H9 (cell line): ENCODE results near the gene PRSS2. TPM values are rescaled to one million over a fixed set of nuclear protein-coding genes. Genes with fewer than 3 reads are reported as not detected.

Experiments
- DNase-seq: peaks from one replicate; pipeline ENCODE4 v3.0.0-alpha.2; 2017
- H2AFZ ChIP-seq: one replicate; pipeline ENCODE4 v1.6.1; 2013; ENCODE audit warnings: mild to moderate bottlenecking, low read length, control low read depth, moderate library complexity
- H2AK5ac ChIP-seq: 2 replicates; pipeline ENCODE4 v1.6.1; 2013; ENCODE audit warnings: low read length, control low read depth, mixed read lengths; ENCODE audit not compliant: insufficient read length
- H2BK120ac ChIP-seq: one replicate; pipeline ENCODE4 v1.6.1; 2013; ENCODE audit warnings: low read depth, mild to moderate bottlenecking, low read length, control low read depth, inconsistent platforms; ENCODE audit not compliant: poor library complexity, severe bottlenecking
- H2BK12ac ChIP-seq: 2 replicates; pipeline ENCODE4 v1.6.1; 2013; ENCODE audit warnings: low read length, control low read depth, mixed read lengths, low read depth; ENCODE audit not compliant: insufficient read length
- H2BK15ac ChIP-seq: 2 replicates; pipeline ENCODE4 v1.6.1; 2013; ENCODE audit warnings: low read depth, low read length, control low read depth
- H2BK20ac ChIP-seq: one replicate; pipeline ENCODE4 v1.6.1; 2013; ENCODE audit warnings: low read depth, mild to moderate bottlenecking, low read length, control low read depth, inconsistent platforms; ENCODE audit not compliant: poor library complexity, severe bottlenecking
- H2BK5ac ChIP-seq: 2 replicates; pipeline ENCODE4 v1.6.1; 2013; ENCODE audit warnings: low read length, control low read depth, mixed read lengths; ENCODE audit not compliant: insufficient read length
- H3K14ac ChIP-seq: 2 replicates; pipeline ENCODE4 v1.6.1; 2013; ENCODE audit warnings: low read length, control low read depth; ENCODE audit not compliant: insufficient read depth
- H3K18ac ChIP-seq: 2 replicates; pipeline ENCODE4 v1.6.1; 2013; ENCODE audit warnings: low read depth, mild to moderate bottlenecking, mixed read lengths, low read length, control low read depth; ENCODE audit not compliant: insufficient read length
- H3K23ac ChIP-seq: 2 replicates; pipeline ENCODE4 v1.6.1; 2013; ENCODE audit warnings: low read length, control low read depth, mixed read lengths, low read depth; ENCODE audit not compliant: insufficient read length
- H3K23me2 ChIP-seq: 2 replicates; pipeline ENCODE4 v1.6.1; 2013; ENCODE audit warnings: low read depth, mild to moderate bottlenecking, mixed read lengths, low read length, control low read depth; ENCODE audit not compliant: insufficient read length, poor library complexity, severe bottlenecking
- H3K27ac ChIP-seq: 2 replicates; pipeline ENCODE4 v1.5.1; 2013; ENCODE audit warnings: low read length, control low read depth, mixed read lengths, low read depth; ENCODE audit not compliant: insufficient read length
- H3K27me3 ChIP-seq: 2 replicates; pipeline ENCODE4 v1.6.1; 2013; ENCODE audit warnings: low read length, control low read depth, inconsistent platforms; ENCODE audit not compliant: insufficient read depth
- H3K4ac ChIP-seq: 2 replicates; pipeline ENCODE4 v1.6.1; 2013; ENCODE audit warnings: low read depth, mild to moderate bottlenecking, control low read depth, inconsistent platforms, low read length, moderate library complexity
- H3K4me1 ChIP-seq: 2 replicates; pipeline ENCODE4 v1.6.1; 2013; ENCODE audit warnings: low read length, control low read depth, inconsistent platforms; ENCODE audit not compliant: insufficient read depth
- H3K4me2 ChIP-seq: 2 replicates; pipeline ENCODE4 v1.6.1; 2013; ENCODE audit warnings: low read length, control low read depth, mixed read lengths; ENCODE audit not compliant: insufficient read length, insufficient read depth
- H3K56ac ChIP-seq: 2 replicates; pipeline ENCODE4 v1.6.1; 2013; ENCODE audit warnings: low read depth, mild to moderate bottlenecking, mixed read lengths, low read length, control low read depth; ENCODE audit not compliant: insufficient read length
- H3K79me1 ChIP-seq: 2 replicates; pipeline ENCODE4 v1.6.1; 2013; ENCODE audit warnings: low read depth, mild to moderate bottlenecking, moderate library complexity, low read length, control low read depth, inconsistent platforms; ENCODE audit not compliant: insufficient read depth, poor library complexity, severe bottlenecking
- H3K79me2 ChIP-seq: 2 replicates; pipeline ENCODE4 v1.6.1; 2013; ENCODE audit warnings: low read length, control low read depth, inconsistent platforms; ENCODE audit not compliant: insufficient read depth
- H3K9ac ChIP-seq: 2 replicates; pipeline ENCODE4 v1.6.1; 2013; ENCODE audit warnings: low read length, control low read depth, mixed read lengths; ENCODE audit not compliant: insufficient read length; ENCODE audit errors: extremely low read depth
- H3K9me3 ChIP-seq: one replicate; pipeline ENCODE4 v1.6.1; 2013; ENCODE audit warnings: low read depth, low read length, inconsistent platforms; ENCODE audit not compliant: control insufficient read depth
- H3T11ph ChIP-seq: one replicate; pipeline ENCODE4 v1.6.1; 2013; ENCODE audit warnings: mild to moderate bottlenecking, low read length, control low read depth, inconsistent platforms
- H4K20me1 ChIP-seq: one replicate; pipeline ENCODE4 v1.6.1; 2013; ENCODE audit not compliant: control insufficient read depth, insufficient read length, insufficient read depth
- H4K5ac ChIP-seq: 2 replicates; pipeline ENCODE4 v1.6.1; 2013; ENCODE audit warnings: low read depth, mild to moderate bottlenecking, mixed read lengths, low read length, control low read depth; ENCODE audit not compliant: insufficient read length
- H4K8ac ChIP-seq: replicated peaks from 2 replicates; pipeline ENCODE4 v1.6.1; 2013; ENCODE audit warnings: low read length, control low read depth, mixed read lengths, low read depth; ENCODE audit not compliant: insufficient read length
- H4K91ac ChIP-seq: 2 replicates; pipeline ENCODE4 v1.6.1; 2013; ENCODE audit warnings: low read depth, mild to moderate bottlenecking, moderate library complexity, mixed read lengths, low read length, control low read depth; ENCODE audit not compliant: insufficient read length
- H3K27ac Mint-ChIP-seq, 3 experiments: 2 replicates in 2 of 3; 3 replicates in 1 of 3; pipeline ENCODE4 v1.8.0; 2020 to 2021; ENCODE audit warnings: mixed read lengths in 3 of 3, mild to moderate bottlenecking in 1 of 3, moderate library complexity in 1 of 3
- H3K27me3 Mint-ChIP-seq: 2 replicates; pipeline ENCODE4 v1.8.0; 2021; ENCODE audit warnings: low read depth, mild to moderate bottlenecking, moderate library complexity, mixed read lengths
- H3K36me3 Mint-ChIP-seq, 3 experiments: 2 replicates in 2 of 3; 3 replicates in 1 of 3; pipeline ENCODE4 v1.8.0; 2020 to 2021; ENCODE audit warnings: low read depth in 3 of 3, mixed read lengths in 3 of 3; ENCODE audit not compliant: insufficient read depth in 1 of 3
- H3K4me1 Mint-ChIP-seq, 2 experiments: 2 replicates each; pipeline ENCODE4 v1.8.0; 2020; ENCODE audit warnings: mixed read lengths in 2 of 2
- H3K4me3 Mint-ChIP-seq, 2 experiments: 2 replicates in 1 of 2; 3 replicates in 1 of 2; pipeline ENCODE4 v1.8.0; 2020 to 2021; ENCODE audit warnings: mild to moderate bottlenecking in 2 of 2, mixed read lengths in 2 of 2, moderate library complexity in 1 of 2
- H3K9me3 Mint-ChIP-seq, 2 experiments: 2 replicates in 1 of 2; 3 replicates in 1 of 2; pipeline ENCODE4 v1.8.0; 2020; ENCODE audit warnings: mild to moderate bottlenecking in 2 of 2, mixed read lengths in 2 of 2, moderate library complexity in 1 of 2
- WGBS: extraction: QIAGEN DNeasy Blood & Tissue Kit; methylation state at CpG from one replicate; pipeline ENCODE4 v1.1.7; 2013; ENCODE audit warnings: missing lambda C conversion rate, low lambda C conversion rate, mixed read lengths; ENCODE audit not compliant: insufficient read length; ENCODE audit errors: extremely low coverage; 5-methylcytosine and 5-hydroxymethylcytosine counted together
- total RNA-seq: library from RNA; stranded (reverse); gene quantifications from 2 replicates; pipeline ENCODE4 v1.2.1, GENCODE V29; 2021
- TF ChIP-seq, protein P1 (sequence below): fragments of 200-600 bp; sonication (generic); conservative IDR thresholded peaks from 3 replicates; pipeline ENCODE4 v1.8.0; 2021; ENCODE audit warnings: antibody characterized with exemption, mild to moderate bottlenecking

The PRSS2 gene
- total RNA-seq, 1 experiment from 2014 or later = not detected

DNA sequence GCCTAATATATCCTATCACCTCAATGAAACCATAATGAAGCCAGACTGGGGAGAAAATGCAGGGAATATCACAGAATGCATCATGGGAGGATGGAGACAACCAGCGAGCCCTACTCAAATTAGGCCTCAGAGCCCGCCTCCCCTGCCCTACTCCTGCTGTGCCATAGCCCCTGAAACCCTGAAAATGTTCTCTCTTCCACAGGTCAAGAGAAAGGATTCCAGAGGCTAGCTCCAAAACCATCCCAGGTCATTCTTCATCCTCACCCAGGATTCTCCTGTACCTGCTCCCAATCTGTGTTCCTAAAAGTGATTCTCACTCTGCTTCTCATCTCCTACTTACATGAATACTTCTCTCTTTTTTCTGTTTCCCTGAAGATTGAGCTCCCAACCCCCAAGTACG is 31.5 kb downstream of the PRSS2 start:
- peaks cover 7 to 10% (median 7%) of the 10 kb centered on the region in 3 experiments for H3K36me3 Mint-ChIP-seq
- Histone ChIP-seq H2BK20ac (no peak overlapping the region), H3K56ac (no peak overlapping the region), H2AK5ac (no peak overlapping the region), H3K79me2 (no peaks in the 10 kb centered on the region), H4K91ac (no peak overlapping the region), H3K18ac (no peak overlapping the region), H3K27me3 (peaks cover 15% of the 10 kb centered on the region; the same call in 1 of the 2 replicates), H3K27ac (no peak overlapping the region), H2AFZ (no peak overlapping the region), H3K9me3 (no peaks in the 10 kb centered on the region), H4K8ac (no peak overlapping the region), H3K9ac (no peak overlapping the region), H3K14ac (no peak overlapping the region), H3K79me1 (no peaks in the 10 kb centered on the region), H3T11ph (no peak overlapping the region), H2BK12ac (no peak overlapping the region), H2BK5ac (no peak overlapping the region), H3K23ac (no peak overlapping the region), H3K4me2 (no peak overlapping the region), H4K20me1 (no peaks in the 10 kb centered on the region), H4K5ac (no peak overlapping the region), H3K23me2 (peaks cover 4% of the 10 kb centered on the region), H3K4me1 (no peaks in the 10 kb centered on the region; the same call in 1 of the 2 replicates), H2BK120ac (no peak overlapping the region), H2BK15ac (no peak overlapping the region), H3K4ac (no peak overlapping the region)
- H3K27ac Mint-ChIP-seq = no peak overlapping the region
- TF ChIP-seq, protein P1, sequence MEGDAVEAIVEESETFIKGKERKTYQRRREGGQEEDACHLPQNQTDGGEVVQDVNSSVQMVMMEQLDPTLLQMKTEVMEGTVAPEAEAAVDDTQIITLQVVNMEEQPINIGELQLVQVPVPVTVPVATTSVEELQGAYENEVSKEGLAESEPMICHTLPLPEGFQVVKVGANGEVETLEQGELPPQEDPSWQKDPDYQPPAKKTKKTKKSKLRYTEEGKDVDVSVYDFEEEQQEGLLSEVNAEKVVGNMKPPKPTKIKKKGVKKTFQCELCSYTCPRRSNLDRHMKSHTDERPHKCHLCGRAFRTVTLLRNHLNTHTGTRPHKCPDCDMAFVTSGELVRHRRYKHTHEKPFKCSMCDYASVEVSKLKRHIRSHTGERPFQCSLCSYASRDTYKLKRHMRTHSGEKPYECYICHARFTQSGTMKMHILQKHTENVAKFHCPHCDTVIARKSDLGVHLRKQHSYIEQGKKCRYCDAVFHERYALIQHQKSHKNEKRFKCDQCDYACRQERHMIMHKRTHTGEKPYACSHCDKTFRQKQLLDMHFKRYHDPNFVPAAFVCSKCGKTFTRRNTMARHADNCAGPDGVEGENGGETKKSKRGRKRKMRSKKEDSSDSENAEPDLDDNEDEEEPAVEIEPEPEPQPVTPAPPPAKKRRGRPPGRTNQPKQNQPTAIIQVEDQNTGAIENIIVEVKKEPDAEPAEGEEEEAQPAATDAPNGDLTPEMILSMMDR = no peak
- peaks cover 30 to 35% of the 10 kb centered on the region in 2 experiments for H3K4me1 Mint-ChIP-seq
- H3K4me3 Mint-ChIP-seq = no peak overlapping the region
- H3K27me3 Mint-ChIP-seq = peaks cover 88% of the 10 kb centered on the region
- WGBS = no CpG with 5 or more reads among the region's 3 CpGs
- peak; percentile 1 for DNase-seq
- no peaks in the 10 kb centered on the region for H3K9me3 Mint-ChIP-seq
